GM19467 (cell line): Measurements from ENCODE around the gene ITGB2.
"Not testable (repeated sequence)": the region's sequence is repeated elsewhere in the genome, so short reads cannot be mapped to it uniquely, and the experiment has no call there.

Source experiments
- ATAC-seq: cut with Tn5 transposase; IDR thresholded peaks from one replicate; pipeline ENCODE4 v1.9.1; 2021; ENCODE audit warnings: mild to moderate bottlenecking, moderate library complexity; ENCODE audit not compliant: unreplicated experiment

The ITGB2 gene

DNA sequence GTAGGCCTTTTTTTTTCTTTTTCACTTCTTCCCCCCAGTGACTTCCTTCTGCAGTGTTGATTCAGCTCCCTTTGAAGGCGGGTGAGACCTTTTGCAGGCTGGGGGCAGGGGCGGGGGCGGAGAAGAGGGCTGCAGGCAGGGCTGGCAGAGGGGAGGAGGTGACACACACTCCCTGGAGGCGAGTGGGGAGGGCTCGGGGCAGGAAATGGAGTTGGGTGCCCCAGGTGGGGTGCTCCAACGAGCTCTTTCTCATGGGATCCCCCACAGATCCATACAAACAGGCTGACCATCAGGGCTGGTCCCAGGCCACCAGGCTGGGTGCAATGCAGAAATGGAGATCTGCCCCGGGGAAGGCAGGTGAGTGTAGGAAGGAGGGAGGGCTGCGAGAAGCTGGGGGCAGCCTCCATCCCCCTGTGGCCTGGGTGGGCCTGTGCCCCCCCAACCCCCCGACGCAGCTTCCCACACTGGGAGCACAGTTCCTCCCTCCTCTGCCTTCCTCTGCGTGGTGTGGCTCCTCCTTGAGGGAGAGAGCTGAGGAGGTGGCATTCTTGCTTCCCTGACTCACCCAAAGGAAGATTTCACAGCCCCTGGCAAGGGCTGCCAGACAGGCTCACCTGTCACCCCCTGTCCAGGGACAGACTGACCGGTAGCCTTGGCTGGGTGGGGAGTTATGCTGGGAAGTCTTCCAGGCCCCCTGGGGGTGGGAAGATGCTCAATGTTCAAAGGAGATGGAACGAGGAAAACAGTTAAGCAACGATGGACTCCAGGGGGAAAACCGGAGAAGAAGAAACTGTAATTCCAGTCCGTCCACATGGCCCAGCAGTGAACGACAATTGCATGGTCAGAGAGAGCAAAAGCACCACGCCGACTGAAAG lies 7.1 kb upstream of the ITGB2 start:
- ATAC-seq, result no peak

DNA sequence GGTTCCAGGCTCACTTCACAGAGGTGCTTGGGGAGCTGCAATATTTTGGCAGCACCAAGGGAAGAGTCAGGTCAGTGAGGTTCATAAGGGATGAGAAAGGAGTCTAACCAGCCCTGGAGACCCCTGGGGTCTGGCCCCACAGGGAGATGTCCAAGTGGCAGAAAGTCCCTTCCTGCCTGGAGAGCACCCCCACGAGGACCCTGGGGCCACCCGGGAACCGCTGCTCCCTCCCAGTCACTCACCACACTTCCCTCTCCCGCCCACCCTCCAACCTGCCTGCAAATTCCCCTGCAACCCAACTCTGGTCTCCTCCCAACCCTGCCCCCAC lies 6.5 kb upstream of the ITGB2 start:
- no peak for ATAC-seq

DNA sequence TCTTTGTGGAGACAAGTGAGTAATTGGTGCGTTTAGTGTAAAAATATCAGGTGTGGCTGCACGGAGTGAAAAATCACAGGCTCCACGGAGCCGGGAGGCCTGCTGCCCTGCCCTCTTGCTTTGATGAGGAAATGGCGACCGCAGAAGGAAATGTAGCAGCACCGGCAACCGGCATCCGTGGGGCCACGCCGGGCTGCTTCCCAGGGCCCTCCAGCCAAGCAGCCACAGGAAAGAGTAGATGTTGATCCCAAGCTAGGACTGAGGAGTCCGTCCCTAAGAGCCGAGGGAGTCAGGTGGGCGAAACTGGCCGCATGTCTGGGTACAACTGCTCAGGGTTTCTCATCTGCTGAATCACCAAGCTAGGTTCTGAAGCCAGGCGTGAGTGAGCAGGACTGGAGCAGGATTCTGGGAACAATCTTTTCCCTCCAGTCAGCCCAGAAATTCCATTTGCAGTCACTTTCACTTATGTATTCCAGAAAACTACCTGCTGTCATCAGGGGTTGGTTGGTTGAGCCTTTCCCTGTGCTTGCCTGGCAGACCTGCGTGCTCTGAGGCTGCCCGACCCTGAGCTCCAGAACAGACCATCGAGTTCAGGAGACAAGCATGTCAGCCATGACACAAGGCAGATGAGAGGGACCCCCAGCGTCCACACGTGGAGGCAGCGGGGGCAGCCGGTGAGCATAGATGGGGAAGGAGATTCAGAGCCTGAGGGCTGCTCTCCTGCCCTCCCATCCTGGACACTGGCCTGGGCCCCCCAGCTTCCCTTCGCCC lies 5.8 kb upstream of the ITGB2 start:
- ATAC-seq, result no peak

DNA sequence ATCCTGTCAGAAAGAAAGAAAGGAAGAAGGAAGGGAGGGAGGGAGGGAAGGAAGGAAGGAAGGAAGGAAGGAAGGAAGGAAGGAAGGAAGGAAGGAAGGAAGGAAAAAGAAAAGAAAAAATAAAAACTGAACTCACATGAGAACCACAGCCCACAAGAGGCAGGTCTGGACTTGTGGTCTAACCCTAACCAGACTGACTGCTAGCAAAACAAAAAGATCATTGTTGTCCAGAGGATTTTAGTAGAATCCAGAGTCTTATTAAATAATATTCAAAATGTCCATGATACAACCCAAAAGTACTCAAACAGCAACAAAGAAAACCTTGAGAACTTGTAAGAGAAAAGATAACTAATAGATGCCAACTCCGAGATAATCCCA lies 4.7 kb upstream of the ITGB2 start:
- ATAC-seq, result no peak

DNA sequence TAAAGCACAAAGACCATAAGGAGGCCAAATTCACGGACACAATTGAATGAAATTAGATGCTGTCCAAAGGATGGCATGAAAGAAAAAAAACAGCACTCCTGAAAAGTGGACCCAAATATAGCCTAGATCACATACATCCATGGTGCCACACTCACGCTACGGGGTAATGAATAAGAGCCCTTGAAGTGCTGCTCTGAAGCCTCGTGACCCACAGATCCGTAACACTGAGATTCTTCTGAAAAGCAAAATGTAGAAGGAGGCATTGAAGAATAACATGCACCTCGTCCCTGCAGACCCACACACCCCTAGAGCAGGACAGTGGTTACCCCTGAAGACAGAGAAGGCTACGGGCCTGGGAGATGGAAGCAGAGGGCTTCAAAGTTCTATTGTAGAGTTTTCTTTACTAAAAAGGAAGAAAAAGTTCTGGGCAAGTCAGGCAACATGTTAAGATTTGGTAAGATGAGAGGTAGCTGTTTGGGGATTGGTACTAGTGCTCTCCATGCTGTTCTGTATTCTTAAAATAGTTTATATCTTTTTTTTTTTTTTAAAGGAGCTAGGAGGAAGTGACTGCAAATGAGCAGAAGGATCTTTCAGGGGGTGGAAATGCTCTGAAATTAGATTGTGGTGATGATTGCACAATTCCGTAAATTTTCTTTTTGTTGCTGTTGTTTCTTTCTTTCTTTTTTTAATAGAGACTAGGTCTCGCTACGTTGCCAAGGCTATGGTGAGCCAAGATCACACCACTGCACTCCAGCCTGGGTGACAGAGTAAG lies 4.1 kb upstream of the ITGB2 start:
- no peak for ATAC-seq

DNA sequence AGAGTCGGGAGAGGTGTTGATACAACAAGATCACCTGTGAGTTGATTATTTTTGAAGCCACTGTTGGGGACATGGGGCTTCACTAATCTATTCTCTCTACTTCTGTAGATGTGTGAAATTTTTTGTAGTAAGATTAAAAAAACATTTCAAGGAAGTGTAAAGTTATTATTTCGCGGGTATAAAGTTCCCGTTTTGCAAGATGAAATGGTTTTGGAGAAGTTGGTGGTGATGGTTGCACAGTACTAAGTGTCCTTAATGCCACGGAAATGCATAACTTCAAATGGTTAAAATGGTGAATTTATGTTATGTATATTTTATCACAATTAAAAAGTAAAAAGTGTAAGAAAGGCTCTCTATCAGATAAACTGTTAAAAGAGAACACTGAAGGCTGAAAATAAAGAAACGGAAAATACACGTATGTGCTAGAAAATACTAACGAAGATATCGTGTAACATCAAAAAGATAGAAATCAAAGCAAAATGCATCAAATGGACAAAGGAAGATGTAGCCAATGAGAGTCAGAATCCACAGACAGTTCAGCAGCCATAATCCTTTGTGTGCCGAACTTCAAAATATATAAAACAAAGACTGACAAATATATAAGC lies 2.9 kb upstream of the ITGB2 start:
- no peak for ATAC-seq

DNA sequence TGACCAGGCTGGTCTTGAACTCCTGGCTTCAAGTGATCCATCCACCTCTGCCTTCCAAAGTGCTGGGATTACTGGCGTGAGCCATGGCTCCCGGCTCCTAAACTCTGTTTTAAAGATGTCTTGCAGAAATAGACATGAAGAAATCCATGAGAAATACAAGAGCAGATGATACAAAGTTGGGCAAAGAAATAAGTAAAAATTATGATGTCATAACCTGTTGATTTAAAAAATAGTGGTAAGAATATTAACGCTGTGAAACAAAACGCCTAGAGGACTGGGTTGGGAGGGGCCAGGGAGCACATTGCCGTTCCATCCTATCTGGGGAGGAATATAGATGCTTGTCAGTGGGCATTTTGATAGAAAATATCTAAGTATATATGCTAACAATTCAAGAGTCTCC lies 1.2 kb upstream of the ITGB2 start:
- no peak for ATAC-seq

DNA sequence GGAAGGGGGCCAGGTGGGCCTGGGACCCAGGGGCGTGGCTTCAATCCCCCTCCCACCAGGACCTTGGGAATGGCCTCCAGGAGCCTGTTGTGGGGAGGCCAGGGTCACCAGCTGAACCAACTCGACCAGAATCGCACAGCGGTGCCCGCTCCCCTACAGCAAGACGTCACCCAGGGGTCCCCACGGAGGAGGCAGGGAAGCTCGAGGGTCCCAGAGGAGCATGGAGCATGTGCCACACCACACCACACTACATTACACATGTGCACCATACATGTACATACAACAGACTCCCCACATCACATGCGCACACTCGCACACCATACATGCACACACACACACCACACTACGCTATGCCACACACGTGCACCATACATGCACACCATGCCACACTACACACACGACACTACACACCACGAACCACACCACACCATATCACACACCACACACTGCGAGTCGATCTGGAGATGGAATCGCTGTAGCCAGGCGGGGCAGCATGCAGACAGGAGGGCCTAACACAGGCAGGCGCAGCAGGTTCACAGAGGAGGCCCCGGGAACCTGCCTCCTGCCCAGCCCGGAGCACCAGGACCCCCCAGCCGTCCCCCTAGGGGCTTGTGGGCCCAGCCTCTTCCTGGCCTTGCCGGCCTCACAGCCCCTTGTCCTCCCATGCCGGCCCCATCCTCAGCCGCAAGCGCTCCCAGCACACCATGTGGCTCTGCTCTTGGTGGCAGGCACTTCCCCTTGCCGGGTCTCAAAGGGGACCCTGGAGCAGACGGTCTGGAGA lies 596 bp downstream of the ITGB2 start:
- no peak for ATAC-seq

DNA sequence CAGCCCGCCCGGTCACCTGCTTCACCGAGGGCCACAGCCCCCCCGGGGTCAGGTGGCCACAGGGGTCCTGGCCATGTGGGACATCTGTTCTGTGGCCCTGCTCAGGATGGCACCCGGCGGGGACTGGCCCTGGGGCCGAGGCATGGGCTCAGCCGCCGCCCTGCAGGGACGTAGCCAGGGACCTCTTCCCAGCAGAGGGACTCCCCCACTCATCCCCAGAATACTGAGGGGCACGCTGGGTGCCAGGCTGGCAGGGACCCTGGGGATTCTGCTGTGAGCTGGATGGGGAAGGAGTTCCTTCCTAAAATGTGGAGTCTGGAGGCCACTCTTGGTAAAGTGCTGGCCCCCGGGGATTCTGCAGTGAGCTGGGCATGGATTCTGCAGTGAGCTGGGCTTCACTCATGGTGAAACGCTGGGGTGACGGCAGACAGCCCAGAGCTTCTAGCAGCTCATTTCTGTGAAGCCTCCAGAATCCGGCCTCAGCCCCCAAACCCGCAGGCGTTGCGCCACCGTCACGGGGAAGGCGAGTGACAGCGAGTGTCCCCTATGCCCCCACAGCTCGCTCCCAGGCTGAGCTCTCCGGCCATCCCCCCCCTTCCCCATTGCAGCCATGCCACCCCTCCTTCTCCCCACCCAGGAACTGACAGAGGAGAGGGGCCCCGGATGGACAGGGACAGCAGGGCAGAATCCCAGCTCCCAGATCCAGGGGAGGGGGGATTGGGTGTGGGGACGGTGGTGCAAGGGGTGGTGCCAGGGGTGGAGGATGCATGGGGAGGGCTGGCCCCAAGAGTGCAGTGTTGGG lies 1.4 kb downstream of the ITGB2 start:
- ATAC-seq, result no peak

DNA sequence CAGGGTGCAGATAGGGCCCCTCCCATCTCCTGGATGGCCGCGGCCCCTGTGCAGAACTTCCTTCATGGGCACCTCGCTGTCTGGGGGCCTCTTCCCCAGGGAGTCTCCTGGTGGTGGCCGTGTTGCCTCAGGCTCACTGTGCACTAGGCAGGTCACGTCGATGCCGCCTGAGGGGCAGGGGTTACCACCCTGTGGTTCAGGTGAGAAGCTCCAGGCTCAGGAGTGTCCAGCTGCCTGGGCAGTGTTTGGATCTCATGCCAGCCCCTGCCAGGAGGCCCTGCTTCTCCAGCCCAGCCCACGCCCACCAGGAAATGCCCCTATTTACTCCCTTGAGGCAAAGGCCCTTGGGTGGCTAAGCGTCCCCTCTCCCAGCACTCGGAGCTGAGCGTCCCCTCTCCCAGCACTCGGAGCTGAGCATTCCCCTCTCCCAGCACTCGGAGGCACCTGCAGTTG lies 2.1 kb downstream of the ITGB2 start:
- no peak for ATAC-seq

DNA sequence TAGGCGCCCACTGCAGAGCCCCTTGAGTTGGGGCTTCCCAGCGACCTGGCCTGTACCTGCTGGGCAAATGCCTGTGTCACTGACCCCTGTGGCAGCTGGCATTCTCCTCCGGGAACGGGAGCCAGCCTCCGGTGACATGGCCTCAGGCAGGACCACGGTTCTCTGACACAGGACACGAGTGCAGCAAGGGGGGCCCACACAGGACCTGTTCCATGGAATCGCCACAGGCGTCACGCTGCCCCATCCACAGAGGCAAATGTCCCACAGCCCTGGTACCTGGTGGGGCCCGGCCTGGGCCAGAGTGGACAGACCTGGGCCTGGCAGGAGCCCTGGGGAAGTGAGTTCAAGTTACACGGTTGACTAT lies 2.6 kb downstream of the ITGB2 start:
- no peak for ATAC-seq

DNA sequence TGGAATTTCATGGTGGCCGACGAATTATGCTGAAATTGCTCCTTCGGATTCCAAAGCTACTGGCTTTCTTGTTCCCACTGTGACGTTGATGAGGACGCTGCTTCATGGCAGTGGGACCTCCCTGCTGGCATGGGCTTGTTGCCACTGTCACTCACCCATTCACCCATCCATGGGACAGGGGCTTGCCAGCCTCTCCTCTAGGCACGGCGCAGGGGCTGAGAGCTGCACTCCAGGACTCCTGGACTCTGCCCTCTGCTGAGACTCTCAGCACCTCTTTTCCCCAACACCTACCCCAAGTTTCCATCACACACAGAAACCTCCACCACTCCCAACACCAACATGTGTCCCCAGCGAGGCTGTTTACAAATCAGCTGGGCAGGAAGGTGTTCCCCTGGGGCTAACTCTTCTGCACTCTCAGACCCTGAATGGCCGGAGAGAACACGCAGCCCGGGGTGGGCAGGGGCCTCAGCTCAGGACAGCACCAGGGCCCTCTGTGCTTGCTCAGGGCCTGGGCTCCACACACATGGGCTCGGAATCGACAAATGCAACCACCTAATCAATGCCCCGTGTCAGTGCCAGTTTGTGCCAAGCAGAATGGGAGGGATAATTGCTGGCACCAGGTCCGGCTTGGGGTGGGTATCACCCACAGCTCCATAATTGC lies 3.1 kb downstream of the ITGB2 start:
- no peak for ATAC-seq

DNA sequence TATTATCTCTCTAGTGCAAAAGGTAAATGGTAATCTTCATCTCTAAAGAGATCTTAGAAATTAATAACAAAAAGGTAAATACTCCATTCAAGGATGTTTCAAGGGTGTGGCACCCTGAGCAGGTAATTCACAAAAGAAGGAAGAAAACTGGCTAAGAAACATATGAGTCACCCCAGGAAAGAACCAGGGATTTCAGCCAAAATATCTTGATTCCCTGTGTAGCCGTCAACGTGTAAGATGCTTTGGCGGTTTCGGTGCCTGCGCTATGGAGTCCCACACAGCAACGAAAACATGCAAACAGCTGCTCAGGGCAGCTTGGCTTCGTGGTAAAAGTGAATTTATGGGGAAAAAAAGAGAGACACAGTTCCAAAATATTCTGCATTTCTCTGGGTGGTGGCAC lies 3.7 kb downstream of the ITGB2 start:
- ATAC-seq, result no peak

DNA sequence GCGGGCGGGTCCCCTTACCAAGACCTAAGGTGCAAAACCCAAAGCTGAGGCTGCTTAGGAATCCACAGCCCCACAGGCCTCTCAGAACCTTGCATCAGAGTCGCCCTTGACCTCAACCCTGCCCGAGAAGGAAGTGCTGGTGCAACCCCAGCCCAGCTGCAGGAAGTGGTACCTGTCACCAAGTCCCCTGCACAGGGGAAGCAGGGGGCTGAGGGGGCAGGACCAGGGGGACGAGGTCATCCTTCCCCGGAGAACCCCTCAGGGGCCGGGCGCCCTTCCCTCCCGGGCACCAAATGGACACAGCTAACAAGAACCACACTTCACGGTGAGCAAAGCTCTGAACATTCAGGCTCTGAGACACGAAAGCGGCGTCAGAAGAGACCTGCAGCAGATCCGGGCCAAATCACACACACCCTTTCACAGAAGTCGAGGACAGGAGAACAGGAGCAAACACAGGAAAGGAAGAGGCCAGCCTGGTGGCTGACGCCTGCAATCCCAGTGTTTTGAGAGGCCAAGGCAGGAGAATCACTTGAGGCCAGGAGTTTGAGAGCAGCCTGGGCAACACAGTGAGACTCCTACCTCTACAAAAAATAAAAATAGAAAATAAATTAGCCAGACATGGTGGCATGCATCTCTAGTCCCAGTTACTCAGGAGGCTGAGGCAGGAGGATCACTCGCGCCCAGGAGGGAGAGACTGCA lies 6.4 kb downstream of the ITGB2 start:
- ATAC-seq, result no peak

DNA sequence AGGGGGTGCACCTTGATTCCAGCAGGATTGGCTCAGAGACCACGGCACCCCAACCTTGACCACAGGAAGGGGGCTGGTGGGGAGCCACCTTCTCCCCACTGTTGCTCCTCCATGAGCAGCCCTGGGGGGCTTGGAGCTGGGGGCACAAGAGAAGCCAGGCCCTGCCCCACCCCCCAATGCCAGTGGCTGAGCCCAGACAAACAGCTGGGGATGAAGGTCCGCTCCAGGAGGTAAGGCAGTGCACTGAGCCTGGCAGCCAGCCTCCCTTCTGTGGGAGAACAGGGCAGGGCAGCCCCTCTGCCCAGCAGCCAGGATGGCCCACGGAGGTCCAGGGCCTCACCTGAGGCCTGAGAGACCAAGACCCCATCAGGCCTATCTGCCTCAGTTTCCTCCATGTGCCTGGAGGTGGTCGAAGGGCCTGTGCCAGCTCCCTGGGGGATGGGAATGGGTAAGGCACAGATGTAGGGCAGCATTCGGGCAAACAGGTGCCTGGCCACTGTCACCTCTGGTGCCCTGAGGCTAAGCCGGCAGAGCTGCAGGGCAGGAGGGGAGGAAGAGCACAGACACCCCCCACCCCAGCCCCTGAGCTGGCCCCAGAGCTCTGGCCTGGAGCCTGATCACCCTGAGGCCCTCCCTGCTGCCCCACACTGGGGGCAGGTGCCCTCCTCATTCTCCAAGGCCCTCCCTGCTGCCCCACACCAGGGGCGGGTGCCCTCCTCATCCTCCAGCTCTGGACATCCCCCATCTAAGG lies 7.1 kb downstream of the ITGB2 start:
- ATAC-seq, result no peak

DNA sequence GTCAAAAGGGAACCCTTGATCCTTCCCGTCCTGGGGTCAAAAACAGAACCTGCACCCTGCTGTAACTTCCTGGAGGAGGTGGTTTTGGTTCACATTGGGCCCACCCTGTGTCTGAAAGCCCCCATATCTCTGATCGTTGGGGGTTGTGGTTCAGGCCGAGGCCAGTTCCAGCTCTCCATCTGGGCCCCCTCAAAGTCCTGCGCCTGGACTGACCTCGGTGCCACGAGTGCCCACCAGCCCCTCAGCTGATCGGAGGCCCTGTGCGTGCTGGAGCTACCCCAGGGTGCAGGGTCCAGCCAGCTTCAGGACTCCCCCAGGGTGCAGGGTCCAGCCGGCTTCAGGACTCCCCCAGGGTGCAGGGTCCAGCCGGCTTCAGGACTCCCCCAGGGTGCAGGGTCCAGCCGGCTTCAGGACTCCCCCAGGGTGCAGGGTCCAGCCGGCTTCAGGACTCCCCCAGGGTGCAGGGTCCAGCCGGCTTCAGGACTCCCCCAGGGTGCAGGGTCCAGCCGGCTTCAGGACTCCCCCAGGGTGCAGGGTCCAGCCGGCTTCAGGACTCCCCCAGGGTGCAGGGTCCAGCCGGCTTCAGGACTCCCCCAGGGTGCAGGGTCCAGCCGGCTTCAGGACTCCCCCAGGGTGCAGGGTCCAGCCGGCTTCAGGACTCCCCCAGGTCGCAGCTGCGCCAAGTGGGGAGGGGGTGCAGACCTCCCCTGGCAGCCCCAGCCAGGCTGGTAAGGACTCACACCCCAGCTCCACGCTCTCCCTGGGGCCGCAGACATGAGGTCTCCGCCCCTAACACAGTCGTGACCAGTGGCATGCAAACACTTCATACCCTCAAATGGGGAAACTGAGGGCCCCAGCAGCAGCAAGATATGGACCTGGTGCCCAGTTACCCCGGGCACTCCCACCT lies 7.9 kb downstream of the ITGB2 start:
- not testable (repeated sequence) for ATAC-seq

DNA sequence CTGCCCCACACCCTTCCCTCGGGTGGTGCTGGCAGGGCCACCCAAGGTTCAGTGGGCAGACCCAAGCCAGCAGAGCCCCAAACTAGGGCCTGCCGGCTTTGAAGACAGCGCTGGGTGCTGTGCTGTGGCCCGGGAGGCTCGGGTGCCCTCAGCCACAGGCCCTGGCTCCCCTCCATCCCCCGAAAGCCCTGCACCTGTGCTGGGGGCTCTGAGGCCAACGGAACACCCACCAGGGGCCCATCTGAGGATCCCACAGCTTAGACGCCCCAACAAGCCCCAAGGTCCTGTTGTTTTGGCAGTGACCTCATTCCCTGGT lies 8.6 kb downstream of the ITGB2 start:
- no peak for ATAC-seq
